Hair follicle dermal papilla cell (primary cell): ENCODE measurements around the gene KIF5B. TPM values are rescaled to one million over a fixed set of nuclear protein-coding genes. Genes with fewer than 3 reads are reported as not detected.

Experiments
- small RNA-seq: library from RNA; depleted of rRNA; stranded (forward); fragments of <200 nt; gene quantifications from one replicate; pipeline ENCODE3, GENCODE V24; 2012
- total RNA-seq: library from RNA; depleted of rRNA; stranded (reverse); fragments of >200 nt; gene quantifications from 2 replicates; pipeline ENCODE4 v1.2.3, GENCODE V29; 2012

The KIF5B gene
- 124 and 127 TPM in 2 replicates for total RNA-seq

GRCh38 chr10:32056136-32057035, at the start of gene KIF5B:
TSS of gene KIF5B (minus strand) at chr10:32056425. CDS start at chr10:32055973, 452 bp downstream.

Small RNA genes within 50 kb of the gene (small RNA-seq; reads per million reads assigned to genes)
- gene RF00019 (not detected), gene RN7SL825P (not detected)

Other genes starting within 250 kb of the KIF5B start
- 74.7 and 90.7 TPM in 2 replicates for gene ARHGAP12, start 127.6 kb downstream of the KIF5B start, total RNA-seq